Body of pancreas (tissue), 4 donors: Measurements from ENCODE around the gene APOB.

Experiments
- POLR2A ChIP-seq, 3 donors: fragments of 450-650 bp; IDR thresholded peaks; one replicate each; pipeline ENCODE4 v1.6.1; 2016; ENCODE audit warnings: antibody characterized with exemption in 3 of 3, mild to moderate bottlenecking in 2 of 3
- TF ChIP-seq, protein P1 (sequence below), 7 experiments: fragments of 450-650 bp in 4 of 7; fragments of 200-600 bp in 3 of 7; sonication (generic) in 3 of 7; IDR thresholded peaks; one replicate each; pipeline ENCODE4 v1.5.1; 2016 to 2019; ENCODE audit warnings: antibody characterized with exemption in 7 of 7

DNA sequence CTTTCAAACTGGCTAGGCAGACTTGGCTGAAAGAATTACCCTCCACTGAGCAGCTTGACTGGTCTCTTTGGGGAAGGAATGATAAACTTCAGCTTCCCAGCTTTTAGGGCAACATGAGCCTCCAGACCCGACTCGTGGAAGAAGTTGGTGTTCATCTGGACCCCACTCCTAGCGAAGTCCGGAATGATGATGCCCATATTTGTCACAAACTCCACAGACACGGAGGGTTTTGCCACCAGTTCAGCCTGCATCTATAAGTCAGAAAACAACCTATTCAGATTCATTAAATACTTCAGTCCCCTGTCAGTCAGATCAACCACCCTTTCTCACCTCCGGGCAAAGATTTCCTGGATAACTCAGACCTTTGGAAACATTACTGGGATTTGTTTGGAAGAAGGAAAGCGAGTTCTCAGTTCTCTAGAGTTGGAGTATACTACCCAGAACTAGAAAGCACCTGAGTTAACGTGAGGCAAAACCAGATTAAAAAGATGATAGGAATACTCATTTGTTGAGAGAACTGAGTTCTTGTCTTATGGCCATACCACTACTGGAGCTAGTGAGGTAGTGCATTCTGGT, 21.0 kb downstream of the APOB start:
- TF ChIP-seq, protein P1, sequence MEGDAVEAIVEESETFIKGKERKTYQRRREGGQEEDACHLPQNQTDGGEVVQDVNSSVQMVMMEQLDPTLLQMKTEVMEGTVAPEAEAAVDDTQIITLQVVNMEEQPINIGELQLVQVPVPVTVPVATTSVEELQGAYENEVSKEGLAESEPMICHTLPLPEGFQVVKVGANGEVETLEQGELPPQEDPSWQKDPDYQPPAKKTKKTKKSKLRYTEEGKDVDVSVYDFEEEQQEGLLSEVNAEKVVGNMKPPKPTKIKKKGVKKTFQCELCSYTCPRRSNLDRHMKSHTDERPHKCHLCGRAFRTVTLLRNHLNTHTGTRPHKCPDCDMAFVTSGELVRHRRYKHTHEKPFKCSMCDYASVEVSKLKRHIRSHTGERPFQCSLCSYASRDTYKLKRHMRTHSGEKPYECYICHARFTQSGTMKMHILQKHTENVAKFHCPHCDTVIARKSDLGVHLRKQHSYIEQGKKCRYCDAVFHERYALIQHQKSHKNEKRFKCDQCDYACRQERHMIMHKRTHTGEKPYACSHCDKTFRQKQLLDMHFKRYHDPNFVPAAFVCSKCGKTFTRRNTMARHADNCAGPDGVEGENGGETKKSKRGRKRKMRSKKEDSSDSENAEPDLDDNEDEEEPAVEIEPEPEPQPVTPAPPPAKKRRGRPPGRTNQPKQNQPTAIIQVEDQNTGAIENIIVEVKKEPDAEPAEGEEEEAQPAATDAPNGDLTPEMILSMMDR (IDR thresholded peaks at IDR 0.05) = no peak
- TF ChIP-seq POLR2A (IDR thresholded peaks at IDR 0.05) = no peak
